SK-N-MC (cell line): ENCODE results near the gene TASP1.

Source experiments
- DNase-seq: peaks from one replicate; pipeline ENCODE4 v3.0.0-alpha.2; 2011; ENCODE audit warnings: low read depth, low spot score
- H3K27ac ChIP-seq: fragments of 200-600 bp; sonication (generic); 2 replicates; pipeline ENCODE4 v1.5.1; 2016; ENCODE audit warnings: mixed run types
- H3K36me3 ChIP-seq: fragments of 200-600 bp; sonication (generic); 2 replicates; pipeline ENCODE4 v1.6.1; 2017; ENCODE audit warnings: antibody characterized with exemption, low read length, mixed read lengths; ENCODE audit not compliant: insufficient read depth
- H3K4me3 ChIP-seq: fragments of 200-600 bp; sonication (generic); 2 replicates; pipeline ENCODE4 v1.5.1; 2016
- H3K9ac ChIP-seq: fragments of 200-600 bp; sonication (generic); 2 replicates; pipeline ENCODE4 v1.8.0; 2017; ENCODE audit warnings: mixed run types, mixed read lengths; ENCODE audit not compliant: insufficient read length
- H3K9me3 ChIP-seq: fragments of 200-600 bp; sonication (generic); 2 replicates; pipeline ENCODE4 v1.6.1; 2017; ENCODE audit warnings: low read depth, mild to moderate bottlenecking, antibody characterized with exemption, low read length, moderate library complexity, mixed read lengths
- EZH2 ChIP-seq: fragments of 200-600 bp; sonication (generic); IDR thresholded peaks from one replicate; pipeline ENCODE4 v1.6.1; 2017; ENCODE audit warnings: antibody characterized with exemption
- FOXP2 ChIP-seq: optimal IDR thresholded peaks from 2 replicates; pipeline ENCODE3; 2011; ENCODE audit warnings: mild to moderate bottlenecking, moderate library complexity; ENCODE audit not compliant: insufficient read depth; ENCODE audit errors: extremely low read length, control extremely low read depth
- POLR2AphosphoS5 ChIP-seq: IDR thresholded peaks from 2 replicates; pipeline ENCODE4 v1.6.1; 2012; ENCODE audit warnings: mild to moderate bottlenecking, low read depth, low read length, borderline replicate concordance

The TASP1 gene

GRCh38 chr20:13420625-13421024 is 218.1 kb downstream of the TASP1 start:
- Histone ChIP-seq H3K36me3 (no peaks in the 10 kb centered on the region), H3K9ac (no peak overlapping the region), H3K4me3 (no peak overlapping the region), H3K27ac (no peak overlapping the region), H3K9me3 (no peaks in the 10 kb centered on the region)
- TF ChIP-seq EZH2 (no peak), FOXP2 (no peak), POLR2AphosphoS5 (no peak)
- DNase-seq: no peak

GRCh38 chr20:13419477-13419876 is 219.3 kb downstream of the TASP1 start:
- no peak for TF ChIP-seq FOXP2
- TF ChIP-seq POLR2AphosphoS5: no peak
- no peak for TF ChIP-seq EZH2
- Histone ChIP-seq H3K27ac (no peak overlapping the region), H3K9me3 (no peaks in the 10 kb centered on the region), H3K36me3 (no peaks in the 10 kb centered on the region), H3K4me3 (no peak overlapping the region), H3K9ac (no peak overlapping the region)
- DNase-seq: no peak

GRCh38 chr20:13418263-13419229 is 220.2 kb downstream of the TASP1 start:
- TF ChIP-seq EZH2 (no peak), POLR2AphosphoS5 (no peak), FOXP2 (no peak)
- Histone ChIP-seq H3K4me3 (no peak overlapping the region), H3K9me3 (no peaks in the 10 kb centered on the region), H3K9ac (no peak overlapping the region), H3K36me3 (no peaks in the 10 kb centered on the region), H3K27ac (no peak overlapping the region)
- DNase-seq: no peak

- no peaks in the 10 kb centered on the region for H3K9me3 ChIP-seq
- no peak for DNase-seq
- no peak overlapping the region for H3K27ac ChIP-seq
- no peak overlapping the region for H3K4me3 ChIP-seq
- TF ChIP-seq FOXP2 (no peak), POLR2AphosphoS5 (no peak), EZH2 (no peak)
- no peak overlapping the region for H3K9ac ChIP-seq
- no peaks in the 10 kb centered on the region for H3K36me3 ChIP-seq
Measured at GRCh38 chr20:13416531-13416930, 222.2 kb downstream of the TASP1 start.

DNA sequence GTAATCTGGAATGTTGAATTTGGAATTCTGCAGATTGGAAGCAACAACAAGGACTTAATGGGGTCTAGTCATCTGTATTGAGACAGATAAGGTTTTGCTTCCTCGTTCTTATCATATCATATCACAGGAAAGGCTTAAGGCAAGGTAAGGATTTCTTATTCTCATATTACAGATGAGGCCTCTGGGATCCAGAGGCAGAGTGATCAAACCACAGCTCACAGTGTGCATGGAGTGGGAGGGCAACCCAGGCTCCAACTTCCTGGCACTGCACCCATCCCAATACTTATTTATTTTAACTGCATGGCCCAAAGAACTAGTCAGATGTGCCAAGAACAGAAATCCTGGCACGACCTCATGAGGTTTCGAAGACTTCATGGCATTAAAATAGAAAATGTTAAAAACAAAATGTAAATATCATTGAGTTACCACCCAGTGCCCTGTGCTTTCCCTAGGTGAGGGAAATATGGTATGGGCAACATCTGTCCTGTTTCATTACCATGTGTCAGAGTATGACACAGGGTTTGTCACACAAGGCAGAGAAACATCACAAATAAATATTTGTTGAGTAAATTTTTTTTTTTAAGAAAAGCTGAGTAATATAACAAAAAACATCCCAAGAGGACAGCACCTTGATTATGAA is 225.8 kb downstream of the TASP1 start:
- no peak for DNase-seq
- TF ChIP-seq POLR2AphosphoS5 (no peak), EZH2 (no peak), FOXP2 (no peak)
- no peak overlapping the region for H3K4me3 ChIP-seq

DNA sequence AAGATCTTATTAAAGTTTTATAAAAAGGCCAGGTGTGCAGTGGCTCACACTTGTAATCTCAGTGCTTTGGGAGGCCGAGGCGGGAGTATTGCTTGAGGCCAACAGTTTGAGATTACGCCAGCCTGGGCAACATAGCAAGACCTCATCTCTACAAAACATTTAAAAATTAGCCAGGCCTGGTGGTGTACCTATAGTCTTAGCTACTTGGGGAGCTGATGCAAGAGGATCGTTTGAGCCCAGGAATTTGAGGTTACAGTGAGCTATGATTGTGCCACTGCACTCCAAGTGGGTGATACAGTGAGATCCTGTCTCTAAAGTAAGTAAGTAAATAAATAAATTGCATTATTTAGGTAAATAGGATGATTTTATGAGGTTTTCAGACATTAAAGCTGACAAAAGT is 234.4 kb downstream of the TASP1 start:
- Histone ChIP-seq H3K9me3 (no peaks in the 10 kb centered on the region), H3K36me3 (no peaks in the 10 kb centered on the region), H3K27ac (no peak overlapping the region), H3K4me3 (no peak overlapping the region), H3K9ac (no peak overlapping the region)
- no peak for DNase-seq
- TF ChIP-seq EZH2: no peak
- no peak for TF ChIP-seq FOXP2
- no peak for TF ChIP-seq POLR2AphosphoS5

More for the DNA sequence above, 225.8 kb downstream of the TASP1 start:
- Histone ChIP-seq H3K27ac (no peak overlapping the region), H3K9me3 (no peaks in the 10 kb centered on the region), H3K36me3 (no peaks in the 10 kb centered on the region), H3K9ac (no peak overlapping the region)

GRCh38 chr20:13403453-13403852 is 235.3 kb downstream of the TASP1 start:
- Histone ChIP-seq H3K4me3 (no peak overlapping the region), H3K9me3 (no peaks in the 10 kb centered on the region), H3K36me3 (no peaks in the 10 kb centered on the region), H3K27ac (no peak overlapping the region), H3K9ac (no peak overlapping the region)
- DNase-seq: no peak
- TF ChIP-seq FOXP2: no peak
- TF ChIP-seq POLR2AphosphoS5: no peak
- no peak for TF ChIP-seq EZH2

DNA sequence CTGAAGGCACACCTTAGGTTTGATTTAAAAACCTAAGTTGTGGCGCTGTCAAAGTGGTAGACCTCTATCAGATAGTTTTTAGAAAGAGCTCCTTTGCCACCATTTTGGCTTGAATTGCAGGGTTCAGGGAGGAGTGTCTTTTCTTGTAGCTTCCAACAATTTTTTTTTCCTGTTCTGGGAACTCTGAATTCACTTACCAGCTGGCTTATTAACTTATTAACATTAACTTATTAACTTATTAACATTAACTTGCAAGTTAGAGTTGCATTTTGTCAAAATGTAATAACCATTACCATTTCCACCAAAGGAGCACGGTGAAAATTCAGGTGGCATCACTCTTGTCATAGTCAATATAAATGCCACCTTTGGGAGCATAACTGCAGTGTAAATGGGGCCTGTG is 235.7 kb downstream of the TASP1 start:
- Histone ChIP-seq H3K27ac (no peak overlapping the region), H3K9me3 (no peaks in the 10 kb centered on the region), H3K9ac (no peak overlapping the region), H3K4me3 (no peak overlapping the region), H3K36me3 (no peaks in the 10 kb centered on the region)
- no peak for TF ChIP-seq POLR2AphosphoS5
- TF ChIP-seq EZH2: no peak
- TF ChIP-seq FOXP2: no peak
- no peak for DNase-seq
